HepG2 (cell line): Measurements from ENCODE around the gene BIRC2. TPM values are rescaled to one million over a fixed set of nuclear protein-coding genes. Genes with fewer than 3 reads are reported as not detected.

ENCODE experiments used
- ATAC-seq: fragments of 200-7000 bp; cut with Tn5 transposase; 3 replicates; pipeline ENCODE4 v1.9.1; 2020; ENCODE audit warnings: mild to moderate bottlenecking, moderate library complexity
- BruUV-seq: library from RNA; stranded (reverse); fragments of 400-500 nt; replicated peaks from 2 replicates; lab custom pipeline; 2021; lab: Mats Ljungman, UMichigan
- CTCF ChIA-PET: fragments of 300-600 bp; formaldehyde crosslinking; extraction: SDS; loops from one replicate; lab custom pipeline; 2021; ENCODE audit warnings: low total read pairs, inconsistent platforms, low intra/inter-chr PET ratio; lab: Yijun Ruan, JAX
- POLR2A ChIA-PET: fragments of 350-600 bp; sonication (Branson Sonifier 250); formaldehyde crosslinking; loops from one replicate; lab custom pipeline; 2020; ENCODE audit warnings: antibody characterized with exemption, inconsistent platforms; lab: Yijun Ruan, JAX
- DNase-seq: peaks from one replicate; pipeline ENCODE4 v3.0.0-alpha.2; 2015; ENCODE audit warnings: low spot score
- FAIRE-seq: peaks from 3 replicates; lab custom pipeline; 2011; peaks lifted over from hg19 to GRCh38; lab: Jason Lieb, UNC
- H2AFZ ChIP-seq: one replicate; pipeline ENCODE4 v1.6.1; 2011; ENCODE audit warnings: low read length, inconsistent platforms
- H3K27ac ChIP-seq: fragments of 300-600 bp; 3 replicates; pipeline ENCODE4 v1.8.0; 2011; ENCODE audit warnings: mixed run types, mild to moderate bottlenecking, mixed read lengths, low read length, inconsistent platforms; ENCODE audit not compliant: insufficient read depth; ENCODE audit errors: extremely low read length
- H3K27me3 ChIP-seq, 2 experiments: fragments of 200-600 bp in 1 of 2; 2 replicates in 1 of 2; 3 replicates in 1 of 2; pipeline versions ENCODE4 v1.6.0 to v1.8.0; 2011; ENCODE audit warnings: low read length in 2 of 2, mild to moderate bottlenecking in 2 of 2, moderate library complexity in 2 of 2, inconsistent platforms in 1 of 2; ENCODE audit not compliant: insufficient read depth in 2 of 2, control insufficient read depth in 1 of 2
- H3K36me3 ChIP-seq, 2 experiments: fragments of 200-600 bp in 1 of 2; replicated peaks in 1 of 2; 2 replicates in 1 of 2; 3 replicates in 1 of 2; pipeline versions ENCODE4 v1.5.1 to v1.8.0; 2011; ENCODE audit warnings: low read length in 2 of 2, inconsistent platforms in 1 of 2; ENCODE audit not compliant: insufficient read depth in 2 of 2, control insufficient read depth in 1 of 2
- H3K4me1 ChIP-seq: 2 replicates; pipeline ENCODE4 v1.5.1; 2012; ENCODE audit warnings: low read length, inconsistent platforms; ENCODE audit not compliant: insufficient read depth
- H3K4me2 ChIP-seq: 2 replicates; pipeline ENCODE4 v1.6.0; 2011; ENCODE audit warnings: low read depth, low read length, inconsistent platforms
- H3K4me3 ChIP-seq, 3 experiments: fragments of 200-600 bp in 1 of 3; sonication (generic), shearing (Covaris generic) in 1 of 3; replicated peaks in 1 of 3; 2 replicates each; pipeline ENCODE4 v1.5.1; 2011 to 2016; ENCODE audit warnings: low read length in 3 of 3, inconsistent platforms in 2 of 3, low read depth in 2 of 3, mild to moderate bottlenecking in 2 of 3, control low read depth in 1 of 3, mixed read lengths in 1 of 3; ENCODE audit not compliant: insufficient read depth in 1 of 3
- H3K79me2 ChIP-seq: one replicate; pipeline ENCODE4 v1.6.1; 2011; ENCODE audit warnings: low read length, inconsistent platforms; ENCODE audit not compliant: insufficient read depth
- H3K9ac ChIP-seq: 2 replicates; pipeline ENCODE4 v1.6.0; 2011; ENCODE audit warnings: mild to moderate bottlenecking, low read depth, low read length, inconsistent platforms; ENCODE audit not compliant: insufficient read depth
- H3K9me3 ChIP-seq: 2 replicates; pipeline ENCODE4 v1.5.1; 2012; ENCODE audit warnings: mild to moderate bottlenecking, low read length
- H4K20me1 ChIP-seq: 2 replicates; pipeline ENCODE4 v1.6.0; 2011; ENCODE audit warnings: inconsistent platforms, mild to moderate bottlenecking, low read length, moderate library complexity; ENCODE audit not compliant: insufficient read depth
- CEBPB ChIP-seq: IDR thresholded peaks from 2 replicates; pipeline ENCODE4 v1.6.1; 2011; ENCODE audit warnings: low read depth, low read length, improper control_type of control experiment, borderline replicate concordance
- HDAC1 ChIP-seq: sonication (generic); formaldehyde crosslinking; IDR thresholded peaks from 2 replicates; pipeline ENCODE4 v1.5.1; 2020; ENCODE audit warnings: mild to moderate bottlenecking, missing genetic modification reagents
- HNRNPLL ChIP-seq: fragments of 200-400 bp; formaldehyde crosslinking; IDR thresholded peaks from 2 replicates; pipeline ENCODE4 v1.6.1; 2017; ENCODE audit warnings: mild to moderate bottlenecking, low read depth, low read length; ENCODE audit not compliant: poor library complexity, severe bottlenecking
- IKZF4 ChIP-seq: sonication (generic); formaldehyde crosslinking; IDR thresholded peaks from 2 replicates; pipeline ENCODE4 v1.5.1; 2020; ENCODE audit warnings: borderline replicate concordance, mild to moderate bottlenecking, low read depth, missing genetic modification reagents; ENCODE audit errors: not compliant biosample characterization
- NFE2L2 ChIP-seq: fragments of 150-350 bp; IDR thresholded peaks from 2 replicates; pipeline ENCODE4 v1.6.1; 2014; ENCODE audit warnings: low read length
- POLR2AphosphoS5 ChIP-seq: IDR thresholded peaks from 2 replicates; pipeline ENCODE4 v1.6.1; 2012; ENCODE audit warnings: low read depth, low read length
- RBM22 ChIP-seq: fragments of 200-400 bp; formaldehyde crosslinking; optimal IDR thresholded peaks from 2 replicates; pipeline ENCODE3; 2017; ENCODE audit warnings: mild to moderate bottlenecking, low read length, moderate library complexity
- ZNF326 ChIP-seq: sonication (generic); formaldehyde crosslinking; IDR thresholded peaks from 2 replicates; pipeline ENCODE4 v1.4.0; 2020; ENCODE audit warnings: missing genetic modification reagents, borderline replicate concordance
- ZNF556 ChIP-seq: sonication (generic); formaldehyde crosslinking; IDR thresholded peaks from 2 replicates; pipeline ENCODE4 v1.4.0; 2020; ENCODE audit warnings: mild to moderate bottlenecking, missing genetic modification reagents, borderline replicate concordance
- ZNF879 ChIP-seq: sonication (generic); formaldehyde crosslinking; IDR thresholded peaks from 2 replicates; pipeline ENCODE4 v1.8.1; 2023; ENCODE audit warnings: missing genetic modification reagents
- WGBS: methylation state at CpG from one replicate; pipeline ENCODE4 v1.1.6; 2017; ENCODE audit warnings: low lambda C conversion rate; 5-methylcytosine and 5-hydroxymethylcytosine counted together
- in situ Hi-C: cut with HindIII; loops from 2 replicates; pipeline ENCODE4 v1.10.0; 2017; ENCODE audit warnings: low pct_unique_long_range_greater_than_20kb; ENCODE audit not compliant: extremely low pct_ligation_motif_present
- intact Hi-C: fragments of 100-400 bp; cut with micrococcal nuclease; formaldehyde crosslinking; loops from one replicate; pipeline ENCODE4 v1.10.0; 2022; ENCODE audit not compliant: unreplicated experiment
- polyA plus RNA-seq, 8 experiments: library from polyadenylated mRNA; depleted of rRNA in 3 of 8; stranded (reverse) in 7 of 8; unstranded in 1 of 8; fragments of >200 nt; fragmentation: Illumina TruSeq in 4 of 8; extraction: Trizol in 4 of 8; gene quantifications; 2 replicates each; pipeline versions ENCODE4 v1.2.1 to v1.2.3, GENCODE V29; 2011 to 2016; ENCODE audit warnings: low read depth in 4 of 8, missing spikeins in 1 of 8, mixed read lengths in 1 of 8; ENCODE audit not compliant: insufficient read depth in 1 of 8
- total RNA-seq, 5 experiments: library from RNA; depleted of rRNA; stranded (reverse); fragments of >200 nt; fragmentation: Illumina TruSeq; extraction: Trizol; gene quantifications; 2 replicates each; pipeline ENCODE4 v1.2.3, GENCODE V29; 2016; ENCODE audit warnings: low read depth in 1 of 5
- TF ChIP-seq, protein P1 (sequence below): sonication (generic); formaldehyde crosslinking; IDR thresholded peaks from 2 replicates; pipeline ENCODE4 v1.5.1; 2020; ENCODE audit warnings: mild to moderate bottlenecking, missing genetic modification reagents, moderate library complexity
- TF ChIP-seq, protein P2 (sequence below): sonication (generic); formaldehyde crosslinking; IDR thresholded peaks from 2 replicates; pipeline ENCODE4 v1.4.0; 2020; ENCODE audit warnings: missing genetic modification reagents, borderline replicate concordance

Gene BIRC2
- total and polyA plus RNA-seq, 2 of the 13 experiments (the other 11 are each of a cell fraction or from before 2014, with no cell fraction given): 61.7 to 62.2 TPM

DNA sequence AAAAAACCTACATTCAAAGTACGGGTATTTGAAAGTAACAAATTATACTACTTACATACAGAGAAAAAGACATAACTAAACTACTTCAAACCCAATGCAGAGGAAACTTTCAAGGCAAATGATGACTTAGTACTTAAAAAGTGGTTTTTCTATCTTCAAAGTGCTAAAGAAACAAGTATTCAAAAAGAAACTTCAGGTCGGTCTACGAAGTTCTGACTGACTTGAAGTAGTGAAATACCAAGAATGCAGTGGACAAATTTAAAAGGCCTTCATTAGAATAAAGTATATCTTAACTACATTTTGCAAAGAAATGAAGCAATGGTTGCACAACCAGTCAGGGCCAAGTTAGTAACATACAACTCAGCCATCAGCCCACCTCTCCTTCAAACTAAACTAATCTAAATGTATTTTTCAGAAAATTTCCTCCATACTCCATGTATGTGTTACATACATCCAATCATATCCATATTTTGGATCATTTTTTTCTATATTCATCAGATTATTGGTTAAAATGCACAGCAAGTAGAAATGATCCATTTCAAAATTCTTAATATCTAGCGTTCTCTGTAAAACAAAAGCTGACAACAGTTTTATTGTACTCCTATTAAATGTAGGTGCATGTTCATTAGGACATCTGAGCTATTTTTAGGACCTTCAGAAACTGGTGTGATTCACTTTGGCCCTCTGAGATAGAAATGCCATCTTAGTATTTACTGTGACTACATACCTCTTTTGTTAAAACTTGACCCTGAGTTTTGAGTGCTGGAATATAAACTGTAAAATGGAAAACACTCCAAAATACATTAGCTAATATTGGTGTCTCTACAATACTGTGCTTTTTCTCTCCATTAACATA lies 49.9 kb downstream of the BIRC2 start:
- no peak overlapping the region for H3K9ac ChIP-seq
- WGBS: 95% methylated on average over 4 of the region's 4 CpGs
- in situ Hi-C loops: no loop called here
- H4K20me1 ChIP-seq: peaks cover 24% of the 10 kb centered on the region
- intact Hi-C loops: no loop called here
- H2AFZ ChIP-seq: no peak overlapping the region
- no peaks in the 10 kb centered on the region; the same call in 1 of the 2 replicates for H3K4me1 ChIP-seq
- H3K4me3 ChIP-seq: no peak overlapping the region
- no peaks in the 10 kb centered on the region for H3K9me3 ChIP-seq
- H3K4me2 ChIP-seq: no peak overlapping the region
- no peak overlapping the region for H3K27ac ChIP-seq
- BruUV-seq: no TSS peak
- FAIRE-seq (no peak), DNase-seq (no peak), ATAC-seq (no peak)
- H3K79me2 ChIP-seq: peaks cover 3% of the 10 kb centered on the region
- peaks cover 16 to 47% of the 10 kb centered on the region in 2 experiments for H3K36me3 ChIP-seq
- ChIA-PET CTCF (no interaction called here), POLR2A (no interaction called here)
- H3K27me3 ChIP-seq: no peaks in the 10 kb centered on the region
- TF ChIP-seq POLR2AphosphoS5 (peak; percentile 25; the same call in 1 of the 2 replicates), HNRNPLL (no peak), NFE2L2 (no peak), ZNF556 (CRISPR knock-in tag) (no peak), IKZF4 (no peak), ZNF326 (CRISPR knock-in tag) (no peak), HDAC1 (CRISPR knock-in tag) (no peak), RBM22 (peak; percentile 83), CEBPB (peak; percentile 47), ZNF879 (CRISPR knock-in tag) (no peak)
- TF ChIP-seq, protein P1, sequence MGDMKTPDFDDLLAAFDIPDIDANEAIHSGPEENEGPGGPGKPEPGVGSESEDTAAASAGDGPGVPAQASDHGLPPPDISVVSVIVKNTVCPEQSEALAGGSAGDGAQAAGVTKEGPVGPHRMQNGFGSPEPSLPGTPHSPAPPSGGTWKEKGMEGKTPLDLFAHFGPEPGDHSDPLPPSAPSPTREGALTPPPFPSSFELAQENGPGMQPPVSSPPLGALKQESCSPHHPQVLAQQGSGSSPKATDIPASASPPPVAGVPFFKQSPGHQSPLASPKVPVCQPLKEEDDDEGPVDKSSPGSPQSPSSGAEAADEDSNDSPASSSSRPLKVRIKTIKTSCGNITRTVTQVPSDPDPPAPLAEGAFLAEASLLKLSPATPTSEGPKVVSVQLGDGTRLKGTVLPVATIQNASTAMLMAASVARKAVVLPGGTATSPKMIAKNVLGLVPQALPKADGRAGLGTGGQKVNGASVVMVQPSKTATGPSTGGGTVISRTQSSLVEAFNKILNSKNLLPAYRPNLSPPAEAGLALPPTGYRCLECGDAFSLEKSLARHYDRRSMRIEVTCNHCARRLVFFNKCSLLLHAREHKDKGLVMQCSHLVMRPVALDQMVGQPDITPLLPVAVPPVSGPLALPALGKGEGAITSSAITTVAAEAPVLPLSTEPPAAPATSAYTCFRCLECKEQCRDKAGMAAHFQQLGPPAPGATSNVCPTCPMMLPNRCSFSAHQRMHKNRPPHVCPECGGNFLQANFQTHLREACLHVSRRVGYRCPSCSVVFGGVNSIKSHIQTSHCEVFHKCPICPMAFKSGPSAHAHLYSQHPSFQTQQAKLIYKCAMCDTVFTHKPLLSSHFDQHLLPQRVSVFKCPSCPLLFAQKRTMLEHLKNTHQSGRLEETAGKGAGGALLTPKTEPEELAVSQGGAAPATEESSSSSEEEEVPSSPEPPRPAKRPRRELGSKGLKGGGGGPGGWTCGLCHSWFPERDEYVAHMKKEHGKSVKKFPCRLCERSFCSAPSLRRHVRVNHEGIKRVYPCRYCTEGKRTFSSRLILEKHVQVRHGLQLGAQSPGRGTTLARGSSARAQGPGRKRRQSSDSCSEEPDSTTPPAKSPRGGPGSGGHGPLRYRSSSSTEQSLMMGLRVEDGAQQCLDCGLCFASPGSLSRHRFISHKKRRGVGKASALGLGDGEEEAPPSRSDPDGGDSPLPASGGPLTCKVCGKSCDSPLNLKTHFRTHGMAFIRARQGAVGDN (CRISPR knock-in tag): no peak
- TF ChIP-seq, protein P2, sequence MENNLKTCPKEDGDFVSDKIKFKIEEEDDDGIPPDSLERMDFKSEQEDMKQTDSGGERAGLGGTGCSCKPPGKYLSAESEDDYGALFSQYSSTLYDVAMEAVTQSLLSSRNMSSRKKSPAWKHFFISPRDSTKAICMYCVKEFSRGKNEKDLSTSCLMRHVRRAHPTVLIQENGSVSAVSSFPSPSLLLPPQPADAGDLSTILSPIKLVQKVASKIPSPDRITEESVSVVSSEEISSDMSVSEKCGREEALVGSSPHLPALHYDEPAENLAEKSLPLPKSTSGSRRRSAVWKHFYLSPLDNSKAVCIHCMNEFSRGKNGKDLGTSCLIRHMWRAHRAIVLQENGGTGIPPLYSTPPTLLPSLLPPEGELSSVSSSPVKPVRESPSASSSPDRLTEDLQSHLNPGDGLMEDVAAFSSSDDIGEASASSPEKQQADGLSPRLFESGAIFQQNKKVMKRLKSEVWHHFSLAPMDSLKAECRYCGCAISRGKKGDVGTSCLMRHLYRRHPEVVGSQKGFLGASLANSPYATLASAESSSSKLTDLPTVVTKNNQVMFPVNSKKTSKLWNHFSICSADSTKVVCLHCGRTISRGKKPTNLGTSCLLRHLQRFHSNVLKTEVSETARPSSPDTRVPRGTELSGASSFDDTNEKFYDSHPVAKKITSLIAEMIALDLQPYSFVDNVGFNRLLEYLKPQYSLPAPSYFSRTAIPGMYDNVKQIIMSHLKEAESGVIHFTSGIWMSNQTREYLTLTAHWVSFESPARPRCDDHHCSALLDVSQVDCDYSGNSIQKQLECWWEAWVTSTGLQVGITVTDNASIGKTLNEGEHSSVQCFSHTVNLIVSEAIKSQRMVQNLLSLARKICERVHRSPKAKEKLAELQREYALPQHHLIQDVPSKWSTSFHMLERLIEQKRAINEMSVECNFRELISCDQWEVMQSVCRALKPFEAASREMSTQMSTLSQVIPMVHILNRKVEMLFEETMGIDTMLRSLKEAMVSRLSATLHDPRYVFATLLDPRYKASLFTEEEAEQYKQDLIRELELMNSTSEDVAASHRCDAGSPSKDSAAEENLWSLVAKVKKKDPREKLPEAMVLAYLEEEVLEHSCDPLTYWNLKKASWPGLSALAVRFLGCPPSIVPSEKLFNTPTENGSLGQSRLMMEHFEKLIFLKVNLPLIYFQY (CRISPR knock-in tag): no peak
